Glomerular visceral epithelial cell (primary cell): ENCODE data around the gene ITGA1.
"Not testable (repeated sequence)": the region's sequence is repeated elsewhere in the genome, so short reads cannot be mapped to it uniquely, and the experiment has no call there.

Experiments used
- DNase-seq: peaks from one replicate; pipeline ENCODE4 v3.0.0-alpha.2; 2016; ENCODE audit errors: extremely low spot score

ITGA1 gene

DNA sequence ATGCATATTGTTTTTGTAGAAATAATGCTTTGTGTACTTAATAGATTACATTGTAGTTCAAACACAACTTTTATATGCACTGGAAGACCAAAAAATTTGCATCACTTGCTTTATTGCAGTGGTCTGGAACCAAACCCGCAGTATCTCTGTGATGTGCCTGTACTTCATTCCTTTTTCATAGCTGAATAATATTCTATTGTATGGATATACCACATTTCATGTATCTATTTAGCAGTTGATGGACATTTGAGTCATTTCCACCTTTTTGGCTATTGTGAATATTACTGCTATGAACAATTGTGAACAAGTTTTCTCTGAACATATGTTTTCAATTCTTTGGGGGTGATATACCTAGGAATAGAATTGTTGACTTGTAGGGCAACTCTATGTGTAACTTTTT lies 40.1 kb downstream of the ITGA1 start:
- DNase-seq: no peak

DNA sequence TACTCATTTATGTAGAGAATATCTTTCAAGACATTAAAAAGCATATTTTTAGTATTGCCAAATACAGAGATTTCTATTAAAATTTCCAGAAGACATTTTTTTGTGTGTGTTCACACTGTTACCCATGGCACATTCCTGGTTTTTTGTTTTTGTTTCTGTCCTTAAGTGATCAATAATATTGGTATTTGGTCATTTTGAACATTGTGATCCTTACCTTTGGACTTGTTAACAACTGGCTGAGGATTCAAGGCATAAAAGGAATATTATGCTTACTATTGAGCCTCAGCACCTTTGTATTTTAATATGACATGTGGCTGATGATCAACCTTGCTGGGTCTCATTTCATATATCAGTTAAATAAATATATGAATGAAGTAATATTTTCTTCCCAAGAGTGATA lies 41.9 kb downstream of the ITGA1 start:
- DNase-seq: no peak

DNA sequence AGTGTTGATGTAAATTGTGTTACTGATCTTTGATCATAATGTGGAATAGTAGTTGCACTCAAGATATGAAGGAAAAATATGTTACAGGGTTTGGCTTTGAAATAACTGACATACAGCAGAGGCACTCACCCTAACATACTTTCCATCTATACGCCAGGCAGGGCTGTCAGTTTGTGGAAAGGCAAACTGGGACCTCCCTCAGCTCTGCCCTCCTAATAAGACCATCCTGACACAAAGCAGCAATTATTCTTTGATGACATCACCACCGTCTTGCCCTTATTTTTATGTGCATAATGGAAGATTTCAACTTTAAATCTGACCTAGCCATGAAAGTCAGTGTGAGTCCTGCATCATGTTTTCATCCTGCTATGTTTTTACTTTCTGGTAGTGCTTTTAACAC lies 42.9 kb downstream of the ITGA1 start:
- no peak for DNase-seq

DNA sequence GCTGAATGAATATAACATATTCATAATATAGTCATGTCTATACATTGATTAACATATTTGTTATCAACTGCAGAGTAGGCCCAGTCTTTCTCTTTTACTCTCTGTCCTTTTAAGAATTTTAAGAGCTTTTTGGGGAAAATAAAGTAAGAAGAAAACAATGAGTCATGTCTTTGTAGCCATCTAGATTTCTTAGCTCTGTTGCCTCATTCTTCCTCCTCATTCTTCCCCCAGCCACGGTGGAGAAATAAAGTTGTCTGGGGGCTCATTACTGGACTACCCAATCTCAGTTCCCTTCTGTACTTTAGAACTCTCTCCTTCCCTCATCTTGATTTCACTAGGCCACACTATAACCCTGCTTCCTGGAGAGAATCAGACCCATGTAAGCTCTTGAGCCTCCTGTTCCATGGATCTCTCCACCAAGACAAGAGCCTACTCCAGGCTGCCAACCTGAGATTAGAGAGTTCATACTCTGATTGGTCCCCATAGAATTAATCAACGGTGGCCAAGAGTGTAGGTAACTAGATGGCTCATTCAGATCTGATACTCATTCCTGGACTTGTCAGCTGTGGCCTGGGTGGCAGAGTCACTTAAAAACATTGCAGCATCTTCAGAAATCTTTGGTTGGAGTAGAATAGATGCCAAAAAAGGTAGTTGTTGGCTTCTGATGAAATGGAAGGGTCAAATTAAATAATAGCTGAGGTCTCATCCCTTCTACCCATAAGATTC lies 44.2 kb downstream of the ITGA1 start:
- DNase-seq: no peak

DNA sequence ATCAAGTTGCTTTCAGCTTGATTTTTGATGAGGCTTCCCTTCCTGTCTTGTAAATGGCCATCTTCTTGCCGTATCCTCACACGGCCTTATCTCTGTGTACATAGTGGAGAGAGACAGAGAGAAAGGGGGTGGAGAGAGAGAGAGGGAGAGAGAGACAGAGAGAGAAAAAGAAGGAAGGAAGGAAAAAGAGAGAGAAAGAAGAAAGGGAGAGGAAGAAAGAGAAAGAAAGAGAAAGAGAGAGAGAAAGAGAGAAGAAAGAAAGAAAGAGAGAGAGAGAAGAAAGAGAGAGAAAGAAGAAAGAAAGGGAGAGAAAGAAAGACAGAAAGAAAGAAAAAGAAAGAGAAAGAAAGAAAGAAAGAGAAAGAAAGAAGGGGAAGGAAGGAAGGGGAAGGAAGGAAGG lies 46.6 kb downstream of the ITGA1 start:
- no peak for DNase-seq

DNA sequence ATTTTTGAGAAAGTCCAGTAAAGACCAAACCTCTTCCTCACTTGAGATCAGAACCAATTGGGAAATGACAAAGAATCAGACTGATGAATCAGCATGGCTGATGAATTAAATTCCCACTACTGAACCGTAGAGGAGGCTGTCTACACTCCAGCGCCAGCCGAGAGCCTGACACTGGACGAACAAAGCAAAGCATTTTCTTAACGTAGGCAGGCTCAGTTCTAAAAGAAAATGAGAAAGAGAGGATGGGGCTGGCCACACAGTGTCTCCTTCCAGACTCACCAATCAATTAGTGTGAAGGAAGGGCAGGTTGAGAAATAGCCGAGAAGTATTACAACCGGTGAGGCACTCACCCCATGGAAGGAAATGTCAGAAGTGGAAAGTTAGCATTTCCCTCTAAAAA lies 49.4 kb downstream of the ITGA1 start:
- DNase-seq: peak; percentile 74

DNA sequence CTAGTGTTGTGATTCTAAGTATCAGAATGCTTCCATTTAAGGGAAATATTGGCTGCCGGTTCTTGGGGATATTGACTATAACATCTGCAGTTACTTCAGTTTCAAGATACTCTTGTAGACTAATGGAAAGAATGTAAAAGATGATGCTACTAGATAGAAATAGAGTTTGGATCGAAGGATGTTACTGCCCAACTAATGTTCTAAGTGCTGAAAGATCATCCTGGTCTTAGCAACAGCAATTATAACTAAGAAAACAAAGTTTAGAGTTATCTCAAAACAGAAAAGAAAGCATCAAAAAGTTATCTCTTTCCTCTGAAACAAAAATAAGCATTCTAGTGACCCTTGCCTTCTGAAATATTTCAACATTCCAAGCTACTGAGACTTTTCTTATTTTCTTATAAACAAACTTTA lies 49.9 kb downstream of the ITGA1 start:
- DNase-seq: no peak

DNA sequence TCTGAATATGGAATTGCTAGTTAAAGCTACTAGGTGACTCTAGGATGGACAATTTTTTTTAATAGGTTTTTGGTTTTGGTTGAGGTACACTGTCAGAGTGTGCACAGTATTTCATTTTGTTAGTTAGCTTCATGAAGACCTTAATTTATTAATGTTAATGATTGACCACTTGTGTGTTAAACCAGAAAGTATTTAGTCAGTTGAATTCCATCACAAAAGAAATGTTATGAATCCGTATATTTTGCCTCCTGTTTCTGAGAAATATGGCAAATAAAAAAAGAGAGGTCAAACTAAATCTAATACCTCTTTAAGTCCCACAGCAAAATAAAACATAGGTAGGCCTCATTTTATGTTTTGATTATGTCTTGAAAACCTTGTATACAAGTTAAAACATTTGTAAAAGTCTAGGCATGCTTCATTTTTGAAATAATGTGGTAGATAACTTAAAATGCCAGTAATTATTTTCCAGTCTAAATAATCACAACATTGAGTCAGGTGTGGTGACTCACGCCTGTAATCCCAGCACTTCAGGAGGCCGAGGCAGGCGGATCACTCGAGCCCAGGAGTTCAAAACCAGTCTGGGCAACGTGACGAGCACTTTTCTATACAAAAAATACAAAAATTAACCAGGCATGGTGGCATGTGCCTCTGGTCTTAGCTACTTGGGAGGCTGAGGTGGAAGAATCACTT lies 50.8 kb downstream of the ITGA1 start:
- DNase-seq: peak; percentile 52

DNA sequence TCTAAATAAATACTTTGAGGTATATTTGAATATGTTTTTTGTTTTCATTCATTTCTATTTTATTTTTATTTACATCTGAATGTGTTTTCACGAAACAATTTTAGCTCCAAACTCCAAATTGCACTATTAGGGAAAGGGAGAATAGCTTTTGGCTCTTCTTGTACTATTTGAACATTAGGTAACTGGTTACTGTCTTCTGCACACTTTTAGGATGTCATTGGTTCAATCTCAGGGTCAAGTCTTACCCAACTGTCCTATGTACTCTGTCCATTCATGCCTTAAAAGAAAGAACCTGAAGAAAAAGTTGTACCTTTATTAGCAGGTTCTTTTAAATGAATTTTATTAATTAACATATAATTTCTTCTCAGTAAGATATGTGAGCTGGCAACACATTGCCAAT lies 51.6 kb downstream of the ITGA1 start:
- DNase-seq: no peak

DNA sequence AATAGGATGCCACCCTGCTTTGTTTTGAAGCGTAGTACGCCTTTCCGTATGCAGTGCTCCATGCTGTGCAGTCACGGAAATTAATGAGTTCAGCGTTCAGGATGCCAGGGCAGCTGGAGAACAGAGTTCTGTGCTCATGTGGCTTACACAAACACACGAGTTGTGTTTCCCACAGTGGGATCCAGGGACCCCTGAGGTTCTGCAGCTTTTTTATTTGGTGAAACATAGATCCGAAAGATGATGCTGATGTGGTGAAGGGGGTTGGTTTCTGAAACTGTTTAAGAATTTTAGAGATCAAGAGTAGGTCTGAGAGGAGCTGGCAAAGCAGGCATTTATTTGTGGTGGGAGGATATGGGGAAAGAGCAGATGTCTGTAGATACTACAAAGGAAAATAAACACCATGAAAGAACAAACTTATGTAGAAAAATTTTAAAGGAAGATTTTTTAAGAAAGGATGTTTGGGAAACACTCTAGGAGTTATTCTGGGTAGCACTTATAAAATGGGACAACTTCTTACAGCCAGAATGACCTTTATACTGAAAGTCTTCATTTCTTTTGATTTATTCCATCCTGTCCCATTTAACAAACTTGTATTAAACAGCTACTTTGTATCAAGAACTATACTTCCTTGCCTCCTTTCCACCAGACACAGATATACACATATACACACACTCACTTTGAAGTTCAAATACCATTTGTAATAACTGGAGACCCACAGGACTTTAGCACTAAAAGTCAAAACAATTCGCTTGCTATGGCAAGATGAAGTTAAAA lies 52.7 kb downstream of the ITGA1 start:
- DNase-seq: no peak

DNA sequence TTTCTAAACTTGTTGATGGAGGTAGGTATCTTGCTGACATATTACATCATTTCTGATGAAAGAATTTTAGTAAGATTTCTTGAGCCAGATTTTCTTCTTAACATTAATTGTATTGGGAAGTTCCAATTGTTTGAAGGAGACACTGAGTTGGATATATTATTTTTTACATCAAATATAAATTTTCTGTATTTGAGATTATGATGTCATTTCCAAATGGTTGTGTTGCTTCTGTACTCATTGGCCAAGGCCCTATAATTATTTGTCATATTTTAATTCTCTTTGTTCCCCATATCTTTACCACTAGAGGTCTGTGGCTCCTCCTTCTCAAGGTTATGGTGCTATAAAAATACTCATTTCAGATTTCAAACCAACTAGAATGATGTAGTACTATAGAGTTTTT lies 53.4 kb downstream of the ITGA1 start:
- no peak for DNase-seq

DNA sequence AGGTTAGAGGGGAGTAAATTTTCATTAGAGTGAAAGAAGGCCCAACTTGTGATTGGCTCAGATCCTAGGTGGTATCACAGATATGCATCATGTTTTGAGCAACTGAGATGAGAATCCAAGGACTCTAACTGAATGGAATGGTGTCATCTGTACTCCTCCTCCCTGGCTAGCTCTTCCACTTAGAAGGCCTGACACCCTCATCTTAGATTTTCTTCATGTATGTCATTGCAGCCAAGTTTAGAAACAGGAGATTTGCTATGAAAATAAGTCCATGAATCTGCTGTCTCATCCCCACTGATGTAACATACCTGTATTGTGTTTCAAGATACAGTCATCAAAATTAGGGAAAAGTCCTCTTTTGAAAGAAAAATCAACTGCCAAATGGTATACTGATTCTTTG lies 54.4 kb downstream of the ITGA1 start:
- no peak for DNase-seq

DNA sequence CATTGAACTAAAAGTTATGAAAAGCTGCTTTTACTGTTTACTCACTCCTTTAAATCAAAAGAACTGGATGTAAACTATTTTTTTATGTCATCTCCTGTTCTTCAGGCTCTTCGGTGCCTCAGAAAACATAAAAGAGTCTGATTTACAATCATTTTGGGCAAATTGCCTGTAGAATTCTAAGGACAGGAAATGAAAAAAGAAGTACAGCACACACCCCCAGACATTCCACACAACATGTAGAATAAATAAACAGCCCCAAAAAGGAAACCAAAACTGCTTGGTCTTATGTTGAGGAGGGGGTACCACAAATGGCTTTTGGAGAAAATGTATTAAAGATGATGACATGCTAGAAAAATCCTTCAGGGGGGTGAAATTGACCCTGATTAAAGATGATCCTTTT lies 57.2 kb downstream of the ITGA1 start:
- DNase-seq: no peak

DNA sequence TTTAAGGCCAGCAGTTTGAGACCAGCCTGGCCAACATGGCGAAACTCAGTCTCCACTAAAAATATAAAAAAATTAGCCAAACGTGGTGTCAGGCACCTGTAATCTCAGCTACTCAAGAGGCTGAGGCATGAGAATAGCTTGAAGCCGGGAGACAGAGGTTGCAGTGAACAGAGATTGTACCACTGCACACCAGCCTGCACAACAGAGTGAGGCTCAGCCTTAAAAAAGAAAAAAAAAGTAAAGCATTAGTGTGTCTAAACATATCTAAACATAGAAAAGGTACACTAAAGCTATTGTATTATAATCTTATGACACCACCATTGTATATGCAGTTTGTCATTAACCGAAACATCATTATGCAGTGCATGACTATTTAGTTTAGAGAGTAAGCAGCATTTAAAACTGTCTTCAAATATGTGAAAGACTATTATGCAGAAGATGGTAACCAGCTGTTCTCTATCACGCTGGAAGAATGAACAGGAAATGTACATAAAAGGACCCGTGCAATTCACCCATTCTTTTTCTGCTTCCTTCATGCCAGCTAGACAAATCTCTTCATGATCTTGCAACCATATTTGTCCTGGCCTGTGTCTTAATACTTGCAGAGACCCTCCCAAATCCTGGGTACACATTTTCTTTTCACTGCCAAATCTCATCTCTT lies 58.6 kb downstream of the ITGA1 start:
- DNase-seq: no peak

DNA sequence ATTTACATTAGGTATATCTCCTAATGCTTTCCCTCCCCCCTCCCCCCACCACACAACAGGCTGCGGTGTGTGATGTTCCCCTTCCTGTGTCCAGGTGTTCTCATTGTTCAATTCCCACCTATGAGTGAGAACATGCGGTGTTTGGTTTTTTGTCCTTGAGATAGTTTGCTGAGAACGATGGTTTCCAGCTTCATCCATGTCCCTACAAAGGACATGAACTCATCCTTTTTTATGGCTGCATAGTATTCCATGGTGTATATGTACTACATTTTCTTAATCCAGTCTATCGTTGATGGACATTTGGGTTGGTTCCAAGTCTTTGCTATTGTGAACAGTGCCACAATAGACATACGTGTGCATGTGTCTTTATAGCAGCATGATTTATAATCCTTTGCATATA lies 61.0 kb downstream of the ITGA1 start:
- DNase-seq: not testable (repeated sequence)

DNA sequence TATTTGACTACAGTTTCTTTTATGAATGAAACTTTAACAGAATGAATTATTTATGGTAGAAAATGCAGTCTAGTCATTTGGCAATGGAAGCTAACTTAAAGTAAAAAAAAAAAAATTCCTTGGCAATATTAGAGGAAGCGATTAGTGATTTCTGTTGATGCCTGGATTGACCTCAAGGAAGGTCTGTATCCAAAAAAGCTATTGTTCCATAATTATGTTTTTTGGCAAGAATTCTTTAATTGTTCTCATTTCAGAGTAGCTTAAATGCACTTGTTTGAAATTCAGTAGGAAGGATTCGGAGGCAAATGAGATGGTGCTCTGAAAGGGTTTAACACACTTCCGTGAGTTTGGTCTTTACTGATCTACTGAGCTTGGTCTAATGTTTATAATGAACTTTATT lies 61.8 kb downstream of the ITGA1 start:
- DNase-seq: no peak

DNA sequence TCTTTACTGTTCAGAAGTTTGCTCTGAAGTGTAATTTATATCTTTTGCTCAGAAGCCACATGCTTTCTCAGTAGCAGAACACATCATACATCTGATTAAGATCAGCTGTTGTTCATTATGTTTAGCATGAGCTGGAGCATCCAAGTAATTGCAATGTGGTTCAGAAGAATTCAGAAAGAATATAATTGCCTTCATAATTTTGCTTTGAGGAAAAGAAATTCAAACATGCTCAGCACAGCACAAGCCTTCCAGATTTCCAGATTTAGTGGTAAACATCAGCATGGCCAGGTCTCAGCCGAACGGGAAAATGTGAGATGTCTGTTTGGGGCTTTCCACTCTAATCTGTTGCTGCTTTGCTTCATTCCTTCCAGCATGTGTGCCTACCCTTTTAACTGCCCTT lies 65.9 kb downstream of the ITGA1 start:
- DNase-seq: no peak

DNA sequence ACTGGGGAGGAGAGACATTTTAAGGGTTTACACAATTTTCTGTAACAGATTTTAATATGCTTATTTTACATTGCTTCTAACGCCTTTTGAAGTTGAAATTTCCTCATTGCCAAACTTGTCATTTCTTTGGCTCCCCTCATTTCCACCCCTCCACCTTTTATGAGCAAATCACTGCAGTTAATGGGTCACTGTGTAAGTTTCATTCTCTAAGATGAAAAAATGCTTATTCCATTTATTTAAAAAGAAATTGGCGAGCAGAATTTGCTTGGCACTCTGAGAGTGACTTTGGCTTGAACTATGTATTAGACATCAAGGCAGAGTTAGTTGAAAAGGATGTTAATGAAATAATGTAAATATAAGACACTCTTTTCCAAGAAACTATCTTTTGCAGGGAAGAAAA lies 66.6 kb downstream of the ITGA1 start:
- DNase-seq: no peak

DNA sequence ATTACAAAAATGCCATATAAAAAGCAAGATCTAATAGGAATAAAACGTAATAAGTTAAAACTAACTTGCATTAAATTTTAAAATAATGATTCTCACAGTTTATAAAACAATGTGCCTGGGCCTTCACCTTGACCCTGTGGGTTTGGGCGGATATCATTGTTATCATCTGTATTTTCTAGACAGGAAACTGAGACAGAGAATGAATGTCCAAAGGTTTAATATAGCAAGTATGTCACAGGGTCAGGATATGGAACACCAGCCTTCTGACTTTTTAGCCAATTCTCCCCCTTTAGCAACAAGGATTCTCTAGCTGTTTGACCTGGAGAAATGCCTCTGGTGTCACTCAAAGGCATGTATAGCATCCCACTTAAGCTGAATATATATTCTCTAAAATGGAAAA lies 67.2 kb downstream of the ITGA1 start:
- no peak for DNase-seq

DNA sequence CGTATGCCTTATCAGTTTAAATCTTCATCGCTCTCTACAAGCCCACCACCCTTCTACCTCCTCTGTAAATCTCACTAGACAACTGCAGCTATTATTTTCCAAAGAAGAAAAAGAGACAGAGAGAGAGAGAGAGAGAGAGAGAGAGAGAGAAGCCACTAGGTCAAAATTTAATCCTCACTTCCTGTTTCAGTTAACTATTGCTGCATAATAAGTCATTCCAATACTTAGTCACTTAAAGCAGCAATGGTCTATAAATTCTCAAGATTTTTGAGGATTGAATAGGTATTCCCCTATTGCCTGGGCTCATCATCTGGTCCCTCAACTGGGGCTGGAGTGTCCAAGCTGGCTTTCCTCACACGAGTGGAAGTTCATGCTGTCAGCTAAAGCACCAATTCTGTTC lies 68.8 kb downstream of the ITGA1 start:
- no peak for DNase-seq

DNA sequence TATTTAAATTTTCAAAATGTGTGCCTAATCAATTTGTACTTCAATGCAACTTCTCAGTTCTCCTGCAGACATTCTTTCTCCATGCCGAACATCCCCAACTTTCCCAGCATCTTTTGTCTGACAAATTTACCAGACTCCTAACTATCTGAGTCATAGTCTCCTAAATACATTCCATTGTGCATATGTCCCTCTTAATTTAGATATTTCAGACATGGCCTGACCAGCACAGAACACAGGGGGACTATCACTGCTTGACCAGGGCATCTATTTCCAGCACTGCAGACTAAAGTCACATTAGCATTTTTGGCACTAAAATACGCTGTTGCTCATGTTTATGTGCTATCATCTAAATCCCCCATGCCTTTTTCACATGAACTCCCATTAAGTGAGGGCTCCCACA lies 71.9 kb downstream of the ITGA1 start:
- DNase-seq: peak; percentile 40

DNA sequence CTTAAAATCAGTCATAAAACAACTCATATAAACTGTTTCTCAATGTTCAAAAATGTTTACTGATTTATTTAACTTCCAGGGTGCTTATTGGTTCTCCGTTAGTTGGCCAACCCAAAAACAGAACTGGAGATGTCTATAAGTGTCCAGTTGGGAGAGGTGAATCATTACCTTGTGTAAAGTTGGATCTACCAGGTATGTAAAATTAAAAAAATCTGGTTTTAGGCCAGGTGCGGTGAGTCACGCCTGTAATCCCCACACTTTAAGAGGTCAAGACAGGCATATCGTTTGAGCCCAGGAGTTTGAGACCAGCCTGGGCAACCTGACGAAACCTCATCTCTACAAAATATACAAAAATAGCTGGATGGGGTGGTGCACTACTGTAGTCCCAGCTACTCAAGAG lies 73.7 kb downstream of the ITGA1 start:
- no peak for DNase-seq
